Measurements from ENCODE around the gene GLB1L. TPM values are rescaled to one million over a fixed set of nuclear protein-coding genes. Genes with fewer than 3 reads are reported as not detected.

Gene GLB1L
- total RNA-seq, 1 experiment from 2014 or later = 6.1 TPM

DNA sequence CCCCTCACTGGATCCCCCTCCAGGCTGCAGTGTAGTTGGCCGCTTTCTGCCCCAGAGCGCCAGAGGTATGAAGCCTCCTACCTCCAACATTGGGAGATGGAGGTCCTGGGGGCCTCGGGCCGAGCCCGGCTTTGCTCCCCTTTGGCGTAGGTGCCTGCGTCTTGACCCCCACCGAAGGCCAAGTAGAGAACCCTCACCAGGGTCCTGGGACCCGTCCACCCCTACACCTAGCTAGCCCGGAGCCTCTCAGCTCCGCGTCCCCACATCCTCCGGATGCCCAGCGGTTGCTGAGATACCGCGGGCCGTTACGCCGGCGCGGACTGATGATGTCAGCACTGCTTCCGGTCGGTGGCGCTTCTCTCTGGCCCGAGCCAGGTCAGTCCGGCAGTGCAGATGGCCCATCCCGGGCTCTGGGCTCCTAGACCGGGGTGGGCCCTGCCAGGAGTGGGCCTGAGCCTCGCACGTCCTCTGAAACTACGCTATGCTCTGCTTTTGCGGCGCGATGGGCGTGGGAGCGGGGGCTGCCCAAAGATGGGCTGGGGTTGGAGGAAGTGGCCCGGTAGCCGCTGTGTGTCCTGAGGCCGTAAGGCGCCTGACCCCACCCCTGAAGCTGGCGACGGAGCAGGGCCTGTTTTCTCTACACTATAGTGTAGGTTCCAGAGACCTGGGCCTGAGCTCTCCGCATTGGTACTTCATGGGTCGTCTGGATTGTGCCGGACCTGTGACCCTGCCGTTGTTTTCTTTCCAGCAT lies at the start of gene GLB1L, which contains the start of gene STK16 (continued):
- TF ChIP-seq, protein P1, sequence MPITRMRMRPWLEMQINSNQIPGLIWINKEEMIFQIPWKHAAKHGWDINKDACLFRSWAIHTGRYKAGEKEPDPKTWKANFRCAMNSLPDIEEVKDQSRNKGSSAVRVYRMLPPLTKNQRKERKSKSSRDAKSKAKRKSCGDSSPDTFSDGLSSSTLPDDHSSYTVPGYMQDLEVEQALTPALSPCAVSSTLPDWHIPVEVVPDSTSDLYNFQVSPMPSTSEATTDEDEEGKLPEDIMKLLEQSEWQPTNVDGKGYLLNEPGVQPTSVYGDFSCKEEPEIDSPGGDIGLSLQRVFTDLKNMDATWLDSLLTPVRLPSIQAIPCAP (CRISPR knock-in tag; IDR thresholded peaks at IDR 0.05) = no peak
- no peak for TF ChIP-seq SMAD4 (CRISPR knock-in tag; IDR thresholded peaks at IDR 0.05)
- TF ChIP-seq, protein P2, sequence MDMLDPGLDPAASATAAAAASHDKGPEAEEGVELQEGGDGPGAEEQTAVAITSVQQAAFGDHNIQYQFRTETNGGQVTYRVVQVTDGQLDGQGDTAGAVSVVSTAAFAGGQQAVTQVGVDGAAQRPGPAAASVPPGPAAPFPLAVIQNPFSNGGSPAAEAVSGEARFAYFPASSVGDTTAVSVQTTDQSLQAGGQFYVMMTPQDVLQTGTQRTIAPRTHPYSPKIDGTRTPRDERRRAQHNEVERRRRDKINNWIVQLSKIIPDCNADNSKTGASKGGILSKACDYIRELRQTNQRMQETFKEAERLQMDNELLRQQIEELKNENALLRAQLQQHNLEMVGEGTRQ (CRISPR knock-in tag; IDR thresholded peaks at IDR 0.05) = peak; percentile 16; the same call in 1 of the 2 replicates
- TF ChIP-seq ZNF671 (CRISPR knock-in tag; IDR thresholded peaks at IDR 0.05) = no peak
- TF ChIP-seq, protein P3, sequence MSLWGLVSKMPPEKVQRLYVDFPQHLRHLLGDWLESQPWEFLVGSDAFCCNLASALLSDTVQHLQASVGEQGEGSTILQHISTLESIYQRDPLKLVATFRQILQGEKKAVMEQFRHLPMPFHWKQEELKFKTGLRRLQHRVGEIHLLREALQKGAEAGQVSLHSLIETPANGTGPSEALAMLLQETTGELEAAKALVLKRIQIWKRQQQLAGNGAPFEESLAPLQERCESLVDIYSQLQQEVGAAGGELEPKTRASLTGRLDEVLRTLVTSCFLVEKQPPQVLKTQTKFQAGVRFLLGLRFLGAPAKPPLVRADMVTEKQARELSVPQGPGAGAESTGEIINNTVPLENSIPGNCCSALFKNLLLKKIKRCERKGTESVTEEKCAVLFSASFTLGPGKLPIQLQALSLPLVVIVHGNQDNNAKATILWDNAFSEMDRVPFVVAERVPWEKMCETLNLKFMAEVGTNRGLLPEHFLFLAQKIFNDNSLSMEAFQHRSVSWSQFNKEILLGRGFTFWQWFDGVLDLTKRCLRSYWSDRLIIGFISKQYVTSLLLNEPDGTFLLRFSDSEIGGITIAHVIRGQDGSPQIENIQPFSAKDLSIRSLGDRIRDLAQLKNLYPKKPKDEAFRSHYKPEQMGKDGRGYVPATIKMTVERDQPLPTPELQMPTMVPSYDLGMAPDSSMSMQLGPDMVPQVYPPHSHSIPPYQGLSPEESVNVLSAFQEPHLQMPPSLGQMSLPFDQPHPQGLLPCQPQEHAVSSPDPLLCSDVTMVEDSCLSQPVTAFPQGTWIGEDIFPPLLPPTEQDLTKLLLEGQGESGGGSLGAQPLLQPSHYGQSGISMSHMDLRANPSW (CRISPR knock-in tag; conservative IDR thresholded peaks at IDR 0.05; ENCODE audit: low read depth) = no peak
- TF ChIP-seq, protein P4, sequence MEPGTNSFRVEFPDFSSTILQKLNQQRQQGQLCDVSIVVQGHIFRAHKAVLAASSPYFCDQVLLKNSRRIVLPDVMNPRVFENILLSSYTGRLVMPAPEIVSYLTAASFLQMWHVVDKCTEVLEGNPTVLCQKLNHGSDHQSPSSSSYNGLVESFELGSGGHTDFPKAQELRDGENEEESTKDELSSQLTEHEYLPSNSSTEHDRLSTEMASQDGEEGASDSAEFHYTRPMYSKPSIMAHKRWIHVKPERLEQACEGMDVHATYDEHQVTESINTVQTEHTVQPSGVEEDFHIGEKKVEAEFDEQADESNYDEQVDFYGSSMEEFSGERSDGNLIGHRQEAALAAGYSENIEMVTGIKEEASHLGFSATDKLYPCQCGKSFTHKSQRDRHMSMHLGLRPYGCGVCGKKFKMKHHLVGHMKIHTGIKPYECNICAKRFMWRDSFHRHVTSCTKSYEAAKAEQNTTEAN (CRISPR knock-in tag; IDR thresholded peaks at IDR 0.05) = 0 out of 2 replicates have a peak, but pooled peaks have one; percentile 45
- TF ChIP-seq, protein P5, sequence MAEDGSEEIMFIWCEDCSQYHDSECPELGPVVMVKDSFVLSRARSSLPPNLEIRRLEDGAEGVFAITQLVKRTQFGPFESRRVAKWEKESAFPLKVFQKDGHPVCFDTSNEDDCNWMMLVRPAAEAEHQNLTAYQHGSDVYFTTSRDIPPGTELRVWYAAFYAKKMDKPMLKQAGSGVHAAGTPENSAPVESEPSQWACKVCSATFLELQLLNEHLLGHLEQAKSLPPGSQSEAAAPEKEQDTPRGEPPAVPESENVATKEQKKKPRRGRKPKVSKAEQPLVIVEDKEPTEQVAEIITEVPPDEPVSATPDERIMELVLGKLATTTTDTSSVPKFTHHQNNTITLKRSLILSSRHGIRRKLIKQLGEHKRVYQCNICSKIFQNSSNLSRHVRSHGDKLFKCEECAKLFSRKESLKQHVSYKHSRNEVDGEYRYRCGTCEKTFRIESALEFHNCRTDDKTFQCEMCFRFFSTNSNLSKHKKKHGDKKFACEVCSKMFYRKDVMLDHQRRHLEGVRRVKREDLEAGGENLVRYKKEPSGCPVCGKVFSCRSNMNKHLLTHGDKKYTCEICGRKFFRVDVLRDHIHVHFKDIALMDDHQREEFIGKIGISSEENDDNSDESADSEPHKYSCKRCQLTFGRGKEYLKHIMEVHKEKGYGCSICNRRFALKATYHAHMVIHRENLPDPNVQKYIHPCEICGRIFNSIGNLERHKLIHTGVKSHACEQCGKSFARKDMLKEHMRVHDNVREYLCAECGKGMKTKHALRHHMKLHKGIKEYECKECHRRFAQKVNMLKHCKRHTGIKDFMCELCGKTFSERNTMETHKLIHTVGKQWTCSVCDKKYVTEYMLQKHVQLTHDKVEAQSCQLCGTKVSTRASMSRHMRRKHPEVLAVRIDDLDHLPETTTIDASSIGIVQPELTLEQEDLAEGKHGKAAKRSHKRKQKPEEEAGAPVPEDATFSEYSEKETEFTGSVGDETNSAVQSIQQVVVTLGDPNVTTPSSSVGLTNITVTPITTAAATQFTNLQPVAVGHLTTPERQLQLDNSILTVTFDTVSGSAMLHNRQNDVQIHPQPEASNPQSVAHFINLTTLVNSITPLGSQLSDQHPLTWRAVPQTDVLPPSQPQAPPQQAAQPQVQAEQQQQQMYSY (CRISPR knock-in tag; IDR thresholded peaks at IDR 0.05) = no peak
- TF ChIP-seq, protein P6, sequence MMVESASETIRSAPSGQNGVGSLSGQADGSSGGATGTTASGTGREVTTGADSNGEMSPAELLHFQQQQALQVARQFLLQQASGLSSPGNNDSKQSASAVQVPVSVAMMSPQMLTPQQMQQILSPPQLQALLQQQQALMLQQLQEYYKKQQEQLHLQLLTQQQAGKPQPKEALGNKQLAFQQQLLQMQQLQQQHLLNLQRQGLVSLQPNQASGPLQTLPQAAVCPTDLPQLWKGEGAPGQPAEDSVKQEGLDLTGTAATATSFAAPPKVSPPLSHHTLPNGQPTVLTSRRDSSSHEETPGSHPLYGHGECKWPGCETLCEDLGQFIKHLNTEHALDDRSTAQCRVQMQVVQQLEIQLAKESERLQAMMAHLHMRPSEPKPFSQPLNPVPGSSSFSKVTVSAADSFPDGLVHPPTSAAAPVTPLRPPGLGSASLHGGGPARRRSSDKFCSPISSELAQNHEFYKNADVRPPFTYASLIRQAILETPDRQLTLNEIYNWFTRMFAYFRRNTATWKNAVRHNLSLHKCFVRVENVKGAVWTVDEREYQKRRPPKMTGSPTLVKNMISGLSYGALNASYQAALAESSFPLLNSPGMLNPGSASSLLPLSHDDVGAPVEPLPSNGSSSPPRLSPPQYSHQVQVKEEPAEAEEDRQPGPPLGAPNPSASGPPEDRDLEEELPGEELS (CRISPR knock-in tag; IDR thresholded peaks at IDR 0.05) = 0 out of 2 replicates have a peak, but pooled peaks have one; percentile 33

DNA sequence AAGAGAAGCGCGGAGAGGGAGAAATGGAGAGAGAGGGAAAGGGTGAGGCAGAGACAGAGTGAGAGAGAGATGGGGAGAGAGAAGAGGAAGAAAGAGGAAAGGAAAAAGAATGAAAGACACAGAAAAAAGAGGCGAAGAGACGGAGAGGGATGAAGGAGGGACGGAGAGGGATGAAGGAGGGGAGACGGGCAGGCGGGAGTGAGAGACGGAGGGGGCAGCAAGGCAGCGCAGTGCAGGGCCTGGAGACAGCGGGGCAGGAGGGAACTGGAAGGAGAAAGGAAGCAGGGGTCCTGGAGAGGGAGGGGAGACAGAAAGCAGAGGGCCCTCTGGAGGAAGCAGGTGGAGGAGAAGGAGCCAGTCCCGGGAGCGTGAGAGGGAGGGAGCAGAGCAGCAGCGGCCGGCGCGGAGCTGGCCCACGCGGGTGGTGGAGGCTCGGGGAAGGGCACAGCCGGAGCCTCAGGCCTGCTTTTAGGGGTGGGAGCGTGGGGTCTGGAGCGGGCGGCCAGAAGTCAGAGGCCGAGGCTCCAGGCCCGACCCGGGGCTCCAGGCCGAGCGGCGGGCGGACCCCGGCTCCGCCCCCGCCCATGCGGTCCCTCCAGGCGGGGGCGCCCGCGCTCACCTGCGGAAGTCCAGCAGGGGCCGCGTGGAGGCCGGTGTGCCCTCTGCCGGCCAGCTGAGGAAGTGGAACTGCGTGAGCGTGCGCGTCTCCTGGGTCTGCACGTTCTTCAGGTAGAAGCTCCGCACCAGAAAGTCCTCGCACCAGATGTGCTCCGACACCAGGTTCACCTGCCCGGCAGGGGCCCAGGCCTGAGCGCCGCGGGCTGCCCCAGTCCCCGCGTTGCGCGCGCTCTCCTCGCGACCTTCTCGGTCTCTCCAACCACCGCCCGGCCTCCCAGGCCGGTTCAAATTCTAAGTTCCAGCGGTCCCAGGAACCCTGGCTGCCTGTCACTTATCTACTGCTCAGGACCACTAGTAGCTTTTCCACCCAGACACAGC lies 49.4 kb upstream of the GLB1L start:
- H3K27ac Mint-ChIP-seq = peak overlapping the region; percentile 7; the same call in 1 of the 2 replicates
- H3K4me3 Mint-ChIP-seq = peak overlapping the region; percentile 88
- TF ChIP-seq CREM (CRISPR knock-in tag; IDR thresholded peaks at IDR 0.05) (peak; percentile 53; the same call in 1 of the 2 replicates), TP53 (CRISPR knock-in tag; IDR thresholded peaks at IDR 0.05) (peak; percentile 70; the same call in 1 of the 2 replicates), GABPB1 (CRISPR knock-in tag; IDR thresholded peaks at IDR 0.05) (peak; percentile 75), KAT7 (CRISPR knock-in tag; IDR thresholded peaks at IDR 0.05; ENCODE audit: borderline replicate concordance) (peak; percentile 63; the same call in 1 of the 2 replicates)
- TF ChIP-seq, protein P7, sequence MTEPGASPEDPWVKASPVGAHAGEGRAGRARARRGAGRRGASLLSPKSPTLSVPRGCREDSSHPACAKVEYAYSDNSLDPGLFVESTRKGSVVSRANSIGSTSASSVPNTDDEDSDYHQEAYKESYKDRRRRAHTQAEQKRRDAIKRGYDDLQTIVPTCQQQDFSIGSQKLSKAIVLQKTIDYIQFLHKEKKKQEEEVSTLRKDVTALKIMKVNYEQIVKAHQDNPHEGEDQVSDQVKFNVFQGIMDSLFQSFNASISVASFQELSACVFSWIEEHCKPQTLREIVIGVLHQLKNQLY (CRISPR knock-in tag; IDR thresholded peaks at IDR 0.05) = no peak
- TF ChIP-seq, protein P6 (CRISPR knock-in tag; IDR thresholded peaks at IDR 0.05) = peak; percentile 73
- TF ChIP-seq, protein P8, sequence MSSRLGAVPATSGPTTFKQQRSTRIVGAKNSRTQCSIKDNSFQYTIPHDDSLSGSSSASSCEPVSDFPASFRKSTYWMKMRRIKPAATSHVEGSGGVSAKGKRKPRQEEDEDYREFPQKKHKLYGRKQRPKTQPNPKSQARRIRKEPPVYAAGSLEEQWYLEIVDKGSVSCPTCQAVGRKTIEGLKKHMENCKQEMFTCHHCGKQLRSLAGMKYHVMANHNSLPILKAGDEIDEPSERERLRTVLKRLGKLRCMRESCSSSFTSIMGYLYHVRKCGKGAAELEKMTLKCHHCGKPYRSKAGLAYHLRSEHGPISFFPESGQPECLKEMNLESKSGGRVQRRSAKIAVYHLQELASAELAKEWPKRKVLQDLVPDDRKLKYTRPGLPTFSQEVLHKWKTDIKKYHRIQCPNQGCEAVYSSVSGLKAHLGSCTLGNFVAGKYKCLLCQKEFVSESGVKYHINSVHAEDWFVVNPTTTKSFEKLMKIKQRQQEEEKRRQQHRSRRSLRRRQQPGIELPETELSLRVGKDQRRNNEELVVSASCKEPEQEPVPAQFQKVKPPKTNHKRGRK (CRISPR knock-in tag; IDR thresholded peaks at IDR 0.05; ENCODE audit: borderline replicate concordance) = peak; percentile 93; the same call in 1 of the 2 replicates

More for the DNA sequence above, 49.4 kb upstream of the GLB1L start:
- Mint-ChIP-seq H3K27me3 (ENCODE audit: low read depth) (peaks cover 64% of the 10 kb centered on the region), H3K4me1 (peaks cover 21% of the 10 kb centered on the region), H3K36me3 (no peaks in the 10 kb centered on the region), H3K9me3 (peaks cover 5% of the 10 kb centered on the region; the same call in 1 of the 2 replicates)
- ATAC-seq (peak; percentile 82), DNase-seq (ENCODE audit: low spot score) (peak; percentile 90)
- ChIA-PET CTCF (interaction anchor here (0.6 to 5.7 kb wide), 77 partner anchors 9 to 332 kb away, joined by 3 to 158 read pairs (median 5); partner anchors contain the start of genes ABCB6, ANKZF1, ATG9A and CNPPD1), POLR2A (interaction anchor here (0.6 to 1.9 kb wide), 9 partner anchors 8 to 119 kb away, joined by 3 to 17 read pairs (median 5); partner anchors contain the start of genes ANKZF1, ATG9A, DNAJB2 and DNPEP)

Data from WTC11 (cell line).